ENCODE measurements around the gene PLA2G6.
"Not testable (repeated sequence)": the region's sequence is repeated elsewhere in the genome, so short reads cannot be mapped to it uniquely, and the experiment has no call there.

The PLA2G6 gene

GRCh38 chr22:38189104-38189503 is 7.5 kb upstream of the PLA2G6 start:
- DNase-seq (ENCODE audit: low spot score), result no peak

- DNase-seq (ENCODE audit: low spot score), result no peak
Measured at GRCh38 chr22:38187413-38188212, 6.0 kb upstream of the PLA2G6 start.

DNA sequence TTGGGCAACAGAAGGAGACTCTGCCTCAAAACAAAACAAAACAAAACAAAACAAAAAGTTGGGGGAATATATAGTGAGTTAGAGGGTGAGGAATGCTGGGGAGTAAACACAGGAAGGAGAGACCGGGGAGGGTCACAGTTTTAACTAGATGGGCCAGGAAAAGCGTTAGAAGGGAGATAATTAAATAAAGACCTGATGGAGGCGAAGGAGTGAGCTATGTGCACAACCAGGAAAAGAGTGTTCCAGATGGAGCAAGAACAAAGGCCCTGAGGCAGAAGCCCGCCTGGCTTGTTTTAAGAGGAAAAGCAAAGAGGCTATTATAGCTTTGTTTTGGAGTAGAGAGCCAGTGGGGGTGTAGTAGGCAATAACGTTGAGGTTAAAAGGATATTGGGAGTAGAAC is 4.8 kb upstream of the PLA2G6 start:
- DNase-seq (ENCODE audit: low spot score), result no peak

- DNase-seq (ENCODE audit: low spot score), result no peak
Measured at GRCh38 chr22:38184788-38185187, 3.2 kb upstream of the PLA2G6 start.

DNA sequence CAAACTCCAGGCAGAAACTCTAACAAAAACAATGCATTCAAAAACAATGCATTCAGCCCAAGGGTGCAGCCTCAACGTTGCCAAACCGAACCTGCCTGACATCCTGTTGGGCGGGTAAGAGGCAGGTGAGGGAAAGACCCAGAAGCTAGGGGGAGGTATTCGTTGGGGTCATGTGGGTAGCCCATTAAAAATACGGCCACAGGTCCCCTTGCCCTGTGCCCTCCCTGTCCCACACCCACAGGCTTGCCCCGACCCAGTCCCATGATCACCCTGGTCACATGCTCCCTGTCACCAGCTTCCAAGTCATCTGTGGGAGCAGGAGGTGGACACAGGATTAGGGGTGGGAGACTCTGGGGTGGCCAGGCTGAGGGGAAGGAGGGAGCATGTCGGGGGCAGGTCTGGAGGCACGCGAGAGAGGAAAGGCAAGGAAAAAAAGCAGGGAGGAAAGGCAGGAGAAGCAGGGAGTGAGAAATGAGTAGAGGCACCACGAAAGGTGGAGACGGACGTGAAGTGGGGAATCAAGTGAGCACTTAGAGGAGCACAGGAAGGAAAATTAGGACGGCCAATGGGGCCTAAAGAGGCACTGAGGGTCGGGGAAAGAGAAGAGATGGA is 683 bp downstream of the PLA2G6 start:
- no peak for DNase-seq (ENCODE audit: low spot score)

- DNase-seq (ENCODE audit: low spot score), result not testable (repeated sequence)
Measured at GRCh38 chr22:38178605-38178937, 3.1 kb downstream of the PLA2G6 start.

- DNase-seq (ENCODE audit: low spot score), result no peak
Measured at GRCh38 chr22:38177926-38178604, 3.6 kb downstream of the PLA2G6 start.

DNA sequence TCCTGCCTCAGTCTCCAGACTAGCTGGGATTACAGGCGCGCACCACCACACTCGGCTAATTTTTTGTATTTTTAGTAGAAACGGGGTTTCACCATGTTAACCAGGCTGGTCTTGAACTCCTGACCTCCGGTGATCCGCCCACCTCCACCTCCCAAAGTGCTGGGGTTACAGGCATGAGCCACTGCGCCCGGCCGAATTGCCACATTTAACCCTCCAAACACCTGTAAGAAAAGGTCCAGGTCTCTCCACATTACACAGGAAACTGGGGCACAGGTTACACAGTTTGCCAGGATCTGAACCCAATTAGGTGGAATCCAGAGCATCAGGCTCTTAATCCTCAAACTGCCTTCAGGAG is 4.1 kb downstream of the PLA2G6 start:
- DNase-seq (ENCODE audit: low spot score), result not testable (repeated sequence)

DNA sequence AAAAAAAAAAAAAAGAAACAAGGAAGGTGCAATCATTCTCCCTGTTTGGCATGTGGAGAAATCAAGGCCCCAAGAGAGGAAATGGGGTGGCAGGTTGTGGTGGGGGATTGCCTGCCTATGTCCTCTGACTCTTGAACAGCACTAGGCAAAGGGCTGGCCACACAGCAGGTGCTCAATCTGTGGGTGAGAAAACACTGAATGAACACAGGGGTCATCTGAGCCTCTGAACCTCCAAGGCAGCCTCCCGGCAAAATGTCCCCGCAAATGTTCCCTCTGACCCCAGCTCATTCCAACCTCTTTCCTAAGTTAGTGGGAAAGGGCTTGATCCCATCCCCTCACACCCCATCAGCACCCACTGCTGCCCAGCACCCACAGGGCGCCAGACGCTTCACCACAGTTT is 4.6 kb downstream of the PLA2G6 start:
- DNase-seq (ENCODE audit: low spot score), result no peak

GRCh38 chr22:38176170-38176741 is 5.4 kb downstream of the PLA2G6 start:
- no peak for DNase-seq (ENCODE audit: low spot score)

- no peak for DNase-seq (ENCODE audit: low spot score)
Measured at GRCh38 chr22:38175206-38176118, 6.2 kb downstream of the PLA2G6 start.

- DNase-seq (ENCODE audit: low spot score), result no peak
Measured at GRCh38 chr22:38174626-38175025, 7.0 kb downstream of the PLA2G6 start.

- no peak for DNase-seq (ENCODE audit: low spot score)
Measured at GRCh38 chr22:38173641-38173906, 8.1 kb downstream of the PLA2G6 start.

GRCh38 chr22:38172832-38173640 is 8.6 kb downstream of the PLA2G6 start:
- DNase-seq (ENCODE audit: low spot score), result no peak

GRCh38 chr22:38171927-38172831 is 9.5 kb downstream of the PLA2G6 start:
- no peak for DNase-seq (ENCODE audit: low spot score)

GRCh38 chr22:38170469-38170868 is 11.2 kb downstream of the PLA2G6 start:
- DNase-seq (ENCODE audit: low spot score), result no peak

DNA sequence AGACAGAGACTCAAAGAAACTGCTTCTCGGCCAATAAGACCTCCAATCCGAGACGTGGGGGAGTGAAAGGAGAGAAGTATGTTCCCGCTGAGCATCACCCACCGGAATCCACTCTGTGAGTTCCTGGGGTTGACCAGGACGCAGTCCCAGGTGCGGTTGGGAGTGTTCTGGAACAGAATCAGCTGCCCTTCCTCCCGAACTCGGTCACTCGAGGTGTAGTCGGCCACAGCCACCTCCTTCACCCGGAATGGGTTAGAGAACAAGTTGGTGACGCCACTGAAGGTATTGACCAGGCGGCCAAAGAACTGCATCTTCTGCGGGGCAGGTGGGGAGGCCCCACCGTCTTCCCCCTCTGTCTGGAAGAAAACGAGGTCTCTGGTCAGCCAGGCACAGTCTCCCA is 12.5 kb downstream of the PLA2G6 start:
- DNase-seq (ENCODE audit: low spot score), result no peak

- DNase-seq (ENCODE audit: low spot score), result no peak
Measured at GRCh38 chr22:38167988-38168407, 13.6 kb downstream of the PLA2G6 start.

DNA sequence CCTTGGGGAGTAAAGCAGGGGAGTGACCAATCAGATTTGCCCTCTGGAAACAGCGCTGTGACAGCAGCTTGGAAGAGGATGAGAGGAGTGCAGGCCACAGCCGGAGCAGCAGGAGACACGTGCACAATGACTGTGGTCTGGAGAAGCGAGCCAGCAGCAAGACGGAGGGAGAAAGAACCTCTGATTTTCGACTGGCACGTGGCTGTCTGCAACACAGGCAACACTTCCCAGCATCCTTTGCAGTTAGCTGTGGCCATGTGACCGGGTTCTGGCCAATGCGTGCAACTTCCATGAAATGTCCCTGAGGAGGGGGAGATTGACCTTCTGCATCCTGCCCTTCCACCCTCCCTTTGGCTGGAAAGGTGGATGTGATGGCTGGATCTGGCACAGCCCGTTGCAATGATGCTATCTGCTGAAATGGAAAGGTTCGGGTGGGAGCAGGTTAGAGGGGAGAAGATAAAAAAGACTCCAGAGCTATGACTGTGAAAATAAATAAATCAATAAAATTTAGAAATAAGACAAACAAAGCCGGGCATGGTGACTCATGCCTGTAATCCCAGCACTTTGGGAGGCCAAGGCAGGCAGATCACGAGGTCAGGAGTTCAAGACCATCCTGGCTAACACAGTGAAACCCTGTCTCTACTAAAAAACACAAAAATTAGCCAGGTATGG is 15.6 kb downstream of the PLA2G6 start:
- DNase-seq (ENCODE audit: low spot score), result no peak

DNA sequence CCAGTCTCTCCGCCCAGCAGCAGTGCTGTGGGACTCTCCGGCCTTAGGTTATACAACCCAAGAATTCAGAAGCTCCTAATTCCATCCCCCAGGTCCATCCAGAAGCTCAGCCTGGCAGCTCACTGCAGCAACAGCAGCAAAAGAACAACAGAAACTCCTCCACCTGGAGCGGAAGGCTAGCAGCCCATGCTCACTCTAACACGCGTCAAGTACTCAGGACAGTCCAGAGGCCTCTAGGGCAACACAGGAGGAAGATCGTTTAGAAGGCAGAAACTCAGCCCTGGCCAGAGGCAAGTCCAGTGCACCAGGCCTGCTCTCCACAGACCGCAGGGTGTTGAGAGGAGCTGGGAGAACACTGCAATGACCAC is 17.1 kb downstream of the PLA2G6 start:
- no peak for DNase-seq (ENCODE audit: low spot score)
